ENCODE results near the gene OTOS.
A peak's percentile ranks its signal among the peaks of the same experiment; 100 is the strongest.

OTOS gene

GRCh38 chr2:240140511-240140910 is at the start of gene OTOS:
OTOS (minus strand) TSS chr2:240140658; CDS start chr2:240140326, 332 bp downstream.
- DNase-seq (ENCODE audit: low spot score) (peak; percentile 13), ATAC-seq (ENCODE audit: low read depth) (no peak)
- H3K4me1 ChIP-seq (ENCODE audit: insufficient read depth, poor library complexity, severe bottlenecking) = no peaks in the 10 kb centered on the region
- H3K27ac ChIP-seq (ENCODE audit: poor library complexity, severe bottlenecking) = no peak within 1 kb of the TSS
- H3K36me3 ChIP-seq (ENCODE audit: low read depth) = no peaks in the 10 kb centered on the region
- H3K4me3 ChIP-seq (ENCODE audit: severe bottlenecking) = no peak within 1 kb of the TSS
- no peak for TF ChIP-seq CTCF (IDR thresholded peaks at IDR 0.05; ENCODE audit: poor library complexity, severe bottlenecking)
- H3K9me3 ChIP-seq (ENCODE audit: severe bottlenecking) = no peaks in the 10 kb centered on the region
- H3K27me3 ChIP-seq (ENCODE audit: insufficient read depth, poor library complexity, severe bottlenecking) = no peaks in the 10 kb centered on the region

- ATAC-seq (ENCODE audit: low read depth) = no peak
- Histone ChIP-seq H3K4me3 (ENCODE audit: severe bottlenecking) (no peak overlapping the region), H3K27ac (ENCODE audit: poor library complexity, severe bottlenecking) (no peak overlapping the region), H3K9me3 (ENCODE audit: severe bottlenecking) (peaks cover 6% of the 10 kb centered on the region), H3K4me1 (ENCODE audit: insufficient read depth, poor library complexity, severe bottlenecking) (no peaks in the 10 kb centered on the region), H3K27me3 (ENCODE audit: insufficient read depth, poor library complexity, severe bottlenecking) (peaks cover 10% of the 10 kb centered on the region), H3K36me3 (ENCODE audit: low read depth) (no peaks in the 10 kb centered on the region)
- TF ChIP-seq CTCF (IDR thresholded peaks at IDR 0.05; ENCODE audit: poor library complexity, severe bottlenecking) = no peak
- peak; percentile 25 for DNase-seq (ENCODE audit: low spot score)
Observed at GRCh38 chr2:240189686-240190085, 49.2 kb upstream of the OTOS start.

- Histone ChIP-seq H3K27ac (ENCODE audit: poor library complexity, severe bottlenecking) (no peak overlapping the region), H3K36me3 (ENCODE audit: low read depth) (no peaks in the 10 kb centered on the region), H3K4me1 (ENCODE audit: insufficient read depth, poor library complexity, severe bottlenecking) (no peaks in the 10 kb centered on the region), H3K9me3 (ENCODE audit: severe bottlenecking) (peaks cover 6% of the 10 kb centered on the region), H3K4me3 (ENCODE audit: severe bottlenecking) (no peak overlapping the region), H3K27me3 (ENCODE audit: insufficient read depth, poor library complexity, severe bottlenecking) (peaks cover 6% of the 10 kb centered on the region)
- no peak for TF ChIP-seq CTCF (IDR thresholded peaks at IDR 0.05; ENCODE audit: poor library complexity, severe bottlenecking)
- no peak for ATAC-seq (ENCODE audit: low read depth)
- DNase-seq (ENCODE audit: low spot score) = peak; percentile 28
Observed at GRCh38 chr2:240187989-240188590, 47.6 kb upstream of the OTOS start.

GRCh38 chr2:240186191-240186725 is 45.8 kb upstream of the OTOS start:
- no peaks in the 10 kb centered on the region for H3K27me3 ChIP-seq (ENCODE audit: insufficient read depth, poor library complexity, severe bottlenecking)
- peak; percentile 8 for DNase-seq (ENCODE audit: low spot score)
- H3K4me1 ChIP-seq (ENCODE audit: insufficient read depth, poor library complexity, severe bottlenecking) = no peaks in the 10 kb centered on the region
- TF ChIP-seq CTCF (IDR thresholded peaks at IDR 0.05; ENCODE audit: poor library complexity, severe bottlenecking) = no peak
- no peak overlapping the region for H3K27ac ChIP-seq (ENCODE audit: poor library complexity, severe bottlenecking)
- no peak for ATAC-seq (ENCODE audit: low read depth)
- no peaks in the 10 kb centered on the region for H3K36me3 ChIP-seq (ENCODE audit: low read depth)
- H3K9me3 ChIP-seq (ENCODE audit: severe bottlenecking) = peaks cover 6% of the 10 kb centered on the region
- no peak overlapping the region for H3K4me3 ChIP-seq (ENCODE audit: severe bottlenecking)

GRCh38 chr2:240184656-240185055 is 44.2 kb upstream of the OTOS start:
- H3K27ac ChIP-seq (ENCODE audit: poor library complexity, severe bottlenecking) = no peak overlapping the region
- H3K4me1 ChIP-seq (ENCODE audit: insufficient read depth, poor library complexity, severe bottlenecking) = peaks cover 4% of the 10 kb centered on the region
- peaks cover 6% of the 10 kb centered on the region for H3K9me3 ChIP-seq (ENCODE audit: severe bottlenecking)
- no peaks in the 10 kb centered on the region for H3K36me3 ChIP-seq (ENCODE audit: low read depth)
- H3K4me3 ChIP-seq (ENCODE audit: severe bottlenecking) = no peak overlapping the region
- DNase-seq (ENCODE audit: low spot score) = peak; percentile 17
- TF ChIP-seq CTCF (IDR thresholded peaks at IDR 0.05; ENCODE audit: poor library complexity, severe bottlenecking) = no peak
- H3K27me3 ChIP-seq (ENCODE audit: insufficient read depth, poor library complexity, severe bottlenecking) = no peaks in the 10 kb centered on the region
- no peak for ATAC-seq (ENCODE audit: low read depth)
